ENCODE results near the gene AS3MT.

- TF ChIP-seq CTCF (conservative IDR thresholded peaks at IDR 0.05) (no peak), ZFX (IDR thresholded peaks at IDR 0.05) (no peak)
Measured at GRCh38 chr10:102894466-102895213, 25.4 kb downstream of the AS3MT start.

All from C4-2B (cell line).